Midbrain (tissue), 1 donor: Measurements from ENCODE around the gene ABCF2.

ENCODE experiments used
- DNase-seq: peaks from one replicate; lab custom pipeline; 2025; lab: John Stamatoyannopoulos, UW

ABCF2 gene

GRCh38 chr7:151195616-151196450 is 31.2 kb downstream of the ABCF2 start:
- DNase-seq, result no peak

DNA sequence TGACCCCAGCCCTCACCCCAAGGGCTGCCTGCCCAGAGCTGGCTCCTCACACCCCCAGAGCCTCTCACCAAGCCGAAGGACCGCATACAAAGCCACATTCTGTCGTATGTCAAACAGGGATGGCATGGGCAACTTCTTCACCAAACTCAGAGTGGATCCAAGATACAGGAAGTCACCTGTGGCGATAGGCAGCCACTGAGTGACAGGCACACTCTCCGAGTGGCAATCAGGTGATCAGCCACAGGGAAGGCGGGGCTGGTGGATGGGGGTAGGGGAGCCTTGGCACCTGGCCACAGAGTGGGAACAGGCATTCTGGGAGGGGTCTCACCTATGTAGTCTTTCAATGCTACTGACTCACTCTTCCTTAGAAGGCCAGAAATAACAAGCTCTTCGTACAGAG is 32.8 kb downstream of the ABCF2 start:
- DNase-seq, result no peak

- no peak for DNase-seq
These were observed 33.6 kb downstream of the ABCF2 start for GRCh38 chr7:151193203-151193978.

- no peak for DNase-seq
These were observed 34.9 kb downstream of the ABCF2 start for GRCh38 chr7:151192002-151192539.

DNA sequence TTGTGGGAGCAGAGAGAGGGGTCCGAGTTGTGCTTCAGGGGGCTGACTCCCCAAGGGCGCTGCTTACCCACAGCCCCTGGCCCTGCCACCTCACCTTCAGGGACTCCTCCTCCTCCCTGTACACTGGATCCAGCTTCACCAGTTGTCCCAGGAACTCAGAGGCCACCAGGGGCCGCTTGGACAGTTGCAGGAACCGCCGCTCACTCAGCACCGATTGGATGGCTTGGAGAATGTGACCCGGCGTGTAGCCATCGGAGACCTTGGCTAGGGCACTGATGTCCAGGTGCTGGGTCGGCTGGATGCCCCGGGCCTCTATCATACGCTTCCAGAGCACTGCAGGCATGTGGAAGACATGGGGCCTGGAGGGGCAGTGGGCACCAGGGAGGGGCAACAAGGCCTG is 35.5 kb downstream of the ABCF2 start:
- no peak for DNase-seq

GRCh38 chr7:151189038-151189437 is 38.0 kb downstream of the ABCF2 start:
- no peak for DNase-seq

- no peak for DNase-seq
These were observed 38.8 kb downstream of the ABCF2 start for GRCh38 chr7:151188252-151188542.

DNA sequence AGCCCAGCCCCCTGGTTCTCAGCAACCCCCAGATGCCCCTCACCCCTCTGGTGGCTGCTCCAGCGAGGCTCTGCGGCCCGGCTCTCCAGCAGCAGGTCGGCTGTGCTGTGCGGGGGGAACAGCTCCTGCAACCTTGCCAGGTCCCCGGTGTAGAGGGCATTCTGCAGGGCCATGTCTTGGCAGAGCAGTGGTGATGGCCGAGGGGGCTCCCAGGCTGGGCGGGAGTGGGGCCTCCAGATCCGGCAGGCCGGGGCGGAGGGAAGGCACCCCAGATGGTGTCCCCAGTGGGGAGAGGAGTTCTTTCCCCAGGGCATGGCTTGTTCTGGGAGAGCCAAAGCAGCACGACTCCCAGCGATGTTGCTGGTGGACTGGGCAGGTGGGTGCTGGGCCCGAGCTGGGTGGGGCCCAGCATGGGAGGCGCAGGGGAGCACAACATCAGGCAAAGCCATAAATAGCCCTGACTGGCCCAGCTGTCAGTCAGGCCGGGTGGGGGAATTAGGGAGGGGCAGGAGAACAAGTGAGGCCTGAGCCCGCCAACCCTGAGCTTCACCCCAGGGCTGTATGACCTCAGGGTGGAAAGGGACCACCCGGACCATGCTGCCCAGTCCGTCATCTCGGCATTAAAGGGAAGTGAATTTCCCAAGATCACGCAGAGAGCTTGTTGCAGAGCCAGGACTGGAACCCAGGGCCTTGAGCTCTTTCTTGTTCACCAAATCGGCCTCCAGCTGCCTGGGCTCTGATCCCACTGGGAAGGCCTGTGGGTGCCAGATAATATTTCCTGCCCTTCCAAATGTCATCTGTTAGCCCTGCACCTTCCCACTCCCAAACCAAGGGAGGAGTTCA is 39.4 kb downstream of the ABCF2 start:
- DNase-seq, result no peak

DNA sequence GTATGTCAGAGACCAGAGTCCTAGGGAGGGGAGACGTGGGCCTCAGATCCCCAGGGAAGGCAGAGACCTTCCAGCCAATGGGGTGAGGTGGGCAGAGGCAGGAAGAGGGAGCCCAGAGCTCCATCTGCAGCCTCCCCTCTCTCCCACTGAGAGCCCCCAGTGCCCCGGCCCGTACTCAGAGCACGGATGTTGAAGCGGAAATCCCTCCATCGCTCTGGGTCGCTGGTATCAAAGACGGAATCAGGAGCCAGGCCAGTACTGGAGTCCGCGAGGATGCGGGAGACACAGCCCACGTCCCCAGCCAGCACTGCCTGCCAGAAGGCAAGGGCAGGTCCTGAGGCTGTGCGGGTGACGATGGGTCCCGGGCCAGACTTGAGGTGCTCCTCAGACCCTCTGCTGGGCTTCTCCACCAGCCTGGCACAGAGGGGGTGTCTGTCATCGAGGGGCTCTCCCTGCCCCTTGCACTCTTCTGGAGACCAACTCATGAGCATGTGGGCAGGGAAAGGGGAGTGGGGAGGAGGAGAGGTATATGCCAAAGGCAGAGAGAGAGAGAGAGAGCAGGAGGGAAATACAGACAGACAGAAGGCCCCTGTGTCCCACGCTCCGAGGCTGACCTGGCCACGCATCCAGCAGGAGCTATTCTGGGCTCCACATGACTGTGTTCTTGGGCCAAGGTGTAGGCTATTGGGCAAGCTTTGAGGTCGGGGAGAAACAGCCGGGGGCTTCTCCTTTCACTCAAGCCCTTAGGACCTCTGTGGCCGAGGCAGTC is 40.2 kb downstream of the ABCF2 start, which contains the start of gene ASB10:
Gene ASB10, minus strand, starts transcription at position 611 of the 769 bp plus-strand sequence. Its CDS starts 120 bp downstream, at position 491.
- no peak for DNase-seq

DNA sequence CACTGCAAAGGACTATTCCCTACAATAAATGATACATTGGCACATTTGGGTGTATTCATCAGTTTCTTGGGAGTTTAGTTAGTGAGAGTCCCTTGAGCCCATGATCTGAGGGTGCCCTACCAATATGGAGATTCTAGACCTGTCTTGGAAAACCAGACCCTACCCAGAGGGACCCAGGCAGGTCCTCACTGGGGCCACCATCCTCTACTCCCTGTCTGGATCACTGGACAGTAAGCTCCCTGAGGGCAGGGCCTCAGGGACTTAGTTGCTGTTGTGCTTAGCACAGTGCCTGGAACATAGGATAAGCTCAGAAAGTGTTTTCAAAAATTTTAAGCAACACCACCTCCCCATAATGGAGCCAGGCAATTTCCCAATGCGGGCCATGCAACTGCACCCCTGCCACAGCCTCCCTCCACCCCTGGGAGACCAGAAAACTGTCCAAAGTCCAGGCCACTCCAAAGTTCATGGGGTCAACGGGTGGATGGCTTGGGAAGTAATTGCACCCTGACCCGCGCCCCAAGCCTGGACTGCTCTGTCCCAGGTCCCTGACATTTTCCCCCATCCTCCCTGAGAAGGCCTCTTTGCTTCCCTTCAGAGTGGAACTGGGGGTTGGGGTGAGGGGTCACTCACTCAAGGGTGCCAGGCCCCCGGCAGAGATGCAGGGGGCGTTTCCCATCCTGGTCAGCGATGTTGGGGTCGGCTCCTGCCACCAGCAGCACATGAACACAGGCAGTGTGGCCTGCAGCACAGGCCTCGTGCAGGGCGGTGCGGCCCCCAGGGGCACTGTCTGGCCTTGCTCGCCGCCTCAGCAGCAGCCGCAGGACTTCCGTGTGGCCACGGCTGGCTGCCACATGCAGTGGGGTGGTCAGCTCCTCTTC is 41.0 kb downstream of the ABCF2 start:
- DNase-seq, result no peak

GRCh38 chr7:151181011-151181431 is 46.0 kb downstream of the ABCF2 start:
- no peak for DNase-seq

- DNase-seq, result no peak
These were observed 47.1 kb downstream of the ABCF2 start for GRCh38 chr7:151179946-151180345.

- DNase-seq, result no peak
These were observed 47.6 kb downstream of the ABCF2 start for GRCh38 chr7:151179287-151179860.

GRCh38 chr7:151178831-151179230 is 48.2 kb downstream of the ABCF2 start:
- no peak for DNase-seq

- no peak for DNase-seq
These were observed 48.8 kb downstream of the ABCF2 start for GRCh38 chr7:151178236-151178635.

DNA sequence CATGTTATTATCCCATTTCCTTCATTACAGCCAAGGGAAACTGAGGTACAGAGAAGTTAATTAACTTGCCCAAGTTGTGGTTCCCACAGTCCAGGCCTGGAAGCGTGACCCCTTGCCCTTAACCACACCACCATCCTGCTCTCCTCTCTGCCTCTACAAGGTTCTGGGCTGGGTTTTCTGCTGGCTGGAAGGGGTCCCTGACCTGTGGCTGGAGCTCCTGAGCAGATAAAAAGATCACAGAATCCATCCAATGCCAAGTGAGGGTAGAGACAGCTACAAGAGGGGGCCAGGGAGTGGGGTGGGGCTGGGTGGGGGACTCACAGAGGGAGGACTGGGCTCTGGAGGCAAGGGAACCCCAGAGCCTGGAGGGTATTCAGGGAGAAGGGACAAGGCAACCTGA is 49.7 kb downstream of the ABCF2 start:
- DNase-seq, result no peak

DNA sequence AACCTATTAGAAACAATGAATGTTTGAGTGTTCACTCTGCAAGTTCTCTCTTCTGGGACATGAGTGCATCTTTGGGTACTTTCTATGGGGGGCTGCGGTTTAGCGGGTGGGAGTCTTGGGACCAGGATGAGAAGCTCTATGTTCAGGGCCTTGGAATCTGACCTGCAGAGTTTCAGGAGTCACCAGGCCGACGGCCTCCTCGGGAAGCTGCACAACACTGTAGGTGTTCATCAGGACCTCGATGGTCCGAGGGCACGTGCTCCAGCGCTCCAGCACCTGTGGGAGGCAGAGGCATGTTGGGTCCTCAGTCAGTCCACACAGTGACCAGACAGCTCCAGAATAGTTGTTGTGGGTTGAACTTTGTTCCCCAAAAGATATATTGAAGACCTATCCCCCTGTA is 50.6 kb downstream of the ABCF2 start:
- DNase-seq, result no peak

GRCh38 chr7:151175793-151176311 is 51.2 kb downstream of the ABCF2 start:
- DNase-seq, result no peak

DNA sequence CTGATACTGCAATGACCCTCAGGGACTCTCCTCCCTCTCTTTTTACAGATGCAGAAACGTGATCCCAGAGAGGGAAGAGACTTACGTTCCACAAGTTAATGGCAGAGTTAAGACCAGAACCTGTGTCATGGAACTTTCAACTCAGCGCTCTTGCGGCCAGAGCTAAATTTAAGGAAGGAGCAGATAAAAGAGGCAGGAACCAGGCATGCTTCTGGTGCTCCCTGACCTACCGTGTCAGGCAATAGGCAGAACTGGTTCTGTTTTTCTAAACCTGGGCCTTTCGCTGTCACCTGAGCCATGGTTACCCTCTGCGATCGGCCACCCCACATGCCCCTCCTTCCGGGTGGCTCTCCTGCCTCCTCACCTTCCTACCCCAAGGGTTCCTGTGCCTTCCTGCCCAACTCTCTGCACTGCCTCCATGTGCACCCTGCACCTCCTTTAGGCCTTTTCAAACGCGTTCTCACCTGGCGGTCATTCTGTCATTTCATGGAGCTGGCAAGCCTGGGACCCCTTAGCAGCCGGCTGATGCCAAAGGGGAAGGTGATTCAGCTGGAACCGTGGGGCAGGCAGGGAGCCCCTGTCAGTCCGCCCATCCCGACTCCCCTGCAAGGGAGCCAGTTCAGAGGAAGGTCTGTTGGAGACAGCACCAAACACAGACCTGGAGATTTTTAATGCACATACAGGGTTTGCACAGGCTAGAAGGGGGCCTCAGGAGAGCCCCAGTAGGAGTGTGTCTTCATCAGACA is 51.8 kb downstream of the ABCF2 start:
- no peak for DNase-seq
